Measurements from ENCODE around the gene IMMP2L.

GRCh38 chr7:110721395-110721794 lies 840.9 kb downstream of the IMMP2L start:
- TF ChIP-seq POLR2AphosphoS5 (IDR thresholded peaks at IDR 0.05; ENCODE audit: low read depth, low read length) (no peak), TAF1 (IDR thresholded peaks at IDR 0.05; ENCODE audit: borderline replicate concordance, insufficient read depth, low read length) (no peak)
